NCI-H1417 treated with DMSO at 0.1 percent for 48 hours (cell line): ENCODE data around the gene SLC47A1.
"Not testable (repeated sequence)": the region's sequence is repeated elsewhere in the genome, so short reads cannot be mapped to it uniquely, and the experiment has no call there.

Experiments
- DNase-seq: peaks from one replicate; lab custom pipeline; 2025; lab: John Stamatoyannopoulos, UW

SLC47A1 gene

GRCh38 chr17:19533718-19534561, at the start of gene SLC47A1:
Gene SLC47A1, plus strand, starts transcription at chr17:19533854. Its CDS starts 86 bp downstream, at chr17:19533940.
- DNase-seq: no peak

DNA sequence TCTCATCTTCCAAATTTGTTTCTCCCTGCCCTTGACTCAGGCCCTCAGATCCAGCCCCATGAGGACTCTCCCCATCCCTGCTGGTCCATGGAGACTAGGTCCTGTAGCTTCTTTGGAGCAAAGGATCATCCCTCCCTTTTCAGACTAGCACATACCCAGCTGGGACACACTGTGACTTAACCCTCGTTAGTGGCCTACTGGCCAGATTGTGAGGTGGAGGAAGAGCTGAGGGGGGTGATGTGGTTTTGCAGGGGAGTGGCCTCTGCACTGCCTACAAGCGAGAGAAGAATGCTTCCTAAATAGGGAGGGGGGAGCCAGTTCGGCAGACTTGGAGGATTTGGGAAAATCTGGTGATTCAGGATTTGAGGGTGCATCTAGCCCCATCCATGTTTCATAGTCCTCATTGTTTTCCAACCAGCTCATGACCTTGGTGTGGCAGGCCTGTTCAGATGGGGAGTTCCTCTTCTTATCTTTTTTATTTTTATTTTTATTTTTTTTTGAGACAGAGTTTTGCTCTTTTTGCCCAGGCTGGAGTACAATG, 47.8 kb upstream of the SLC47A1 start:
- no peak for DNase-seq

GRCh38 chr17:19486351-19487023, 47.2 kb upstream of the SLC47A1 start:
- no peak for DNase-seq

DNA sequence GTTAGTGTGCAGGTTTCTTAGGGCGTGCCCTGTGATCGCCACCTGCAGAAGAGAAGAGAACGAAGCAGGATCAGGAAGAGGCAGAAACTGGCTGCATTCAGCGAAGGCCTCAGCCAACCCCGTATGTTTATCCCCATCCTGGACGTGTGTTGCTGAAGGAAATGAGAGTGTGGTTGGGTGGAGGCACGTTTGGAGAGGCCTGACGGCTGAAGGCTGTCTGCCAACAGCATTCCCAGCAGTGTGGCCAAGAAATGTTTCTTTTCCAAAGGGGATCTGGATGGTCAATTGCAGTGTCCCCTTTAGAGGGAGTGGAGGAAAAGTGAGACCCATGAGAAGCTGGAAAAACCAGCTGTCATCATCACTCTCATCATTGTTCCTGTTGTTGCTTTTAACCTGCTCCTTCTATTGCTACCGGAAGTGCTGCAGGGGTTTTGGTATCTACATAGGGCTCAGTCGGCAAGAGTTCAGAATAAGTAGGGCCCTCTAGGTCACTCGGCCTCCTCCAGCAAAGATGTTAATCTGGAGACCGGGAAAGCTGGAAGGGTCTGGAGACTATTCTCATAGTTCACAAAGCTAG, 46.5 kb upstream of the SLC47A1 start:
- DNase-seq: no peak

GRCh38 chr17:19492141-19492540, 41.5 kb upstream of the SLC47A1 start:
- no peak for DNase-seq

- no peak for DNase-seq
Observed at GRCh38 chr17:19494961-19495806, 38.5 kb upstream of the SLC47A1 start.

- no peak for DNase-seq
Observed at GRCh38 chr17:19495828-19496528, 37.7 kb upstream of the SLC47A1 start.

DNA sequence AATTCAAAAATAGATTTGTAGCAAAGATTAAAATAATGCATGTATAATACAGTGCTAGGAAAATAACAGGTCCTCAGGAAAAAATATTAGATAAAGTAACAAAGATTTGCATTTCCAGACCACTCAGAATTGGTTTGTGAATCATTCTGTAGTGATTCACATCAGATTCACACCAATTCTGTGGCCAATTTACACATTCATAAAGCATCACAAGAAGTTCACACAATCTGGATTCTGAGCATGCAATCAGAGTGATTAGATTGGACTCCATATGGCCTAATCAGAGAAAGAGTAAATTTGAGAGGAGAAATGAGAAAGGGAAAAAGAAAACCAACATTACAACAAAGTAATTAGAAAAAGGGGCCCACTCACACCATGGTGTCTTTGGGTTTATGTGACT, 36.0 kb upstream of the SLC47A1 start:
- DNase-seq: no peak

GRCh38 chr17:19501219-19501618, 32.4 kb upstream of the SLC47A1 start:
- no peak for DNase-seq

- no peak for DNase-seq
Observed at GRCh38 chr17:19502517-19502916, 31.1 kb upstream of the SLC47A1 start.

- DNase-seq: not testable (repeated sequence)
Observed at GRCh38 chr17:19505561-19505960, 28.1 kb upstream of the SLC47A1 start.

- peak; percentile 36 for DNase-seq
Observed at GRCh38 chr17:19507775-19508576, 25.7 kb upstream of the SLC47A1 start.

GRCh38 chr17:19508577-19508867, 25.1 kb upstream of the SLC47A1 start:
- no peak for DNase-seq

DNA sequence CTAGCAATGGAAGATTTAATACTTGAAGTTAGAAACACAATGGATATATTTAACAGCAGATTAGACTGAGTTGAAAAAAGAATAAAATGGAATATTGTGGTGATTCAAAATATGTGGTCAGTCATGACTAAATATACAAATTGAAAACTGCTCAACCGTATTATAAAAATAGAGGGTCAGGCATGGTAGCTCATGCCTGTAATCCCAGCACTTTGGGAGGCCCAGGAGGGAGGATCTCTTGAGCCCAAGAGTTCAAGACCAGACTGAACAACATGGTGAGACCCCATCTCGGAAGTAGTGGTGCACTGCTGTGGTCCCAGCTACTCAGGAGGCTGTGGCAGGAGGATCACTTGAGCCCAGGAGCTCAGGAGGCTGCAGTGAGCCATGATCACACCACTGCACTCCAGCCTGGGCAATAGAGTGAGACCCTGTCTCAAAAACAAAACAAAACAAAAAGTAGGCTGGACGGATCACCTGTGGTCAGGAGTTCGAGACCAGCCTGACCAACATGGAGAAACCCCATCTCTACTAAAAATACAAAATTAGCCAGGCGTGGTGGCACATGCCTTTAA, 24.3 kb upstream of the SLC47A1 start:
- not testable (repeated sequence) for DNase-seq

- no peak for DNase-seq
Observed at GRCh38 chr17:19510903-19511302, 22.8 kb upstream of the SLC47A1 start.

- no peak for DNase-seq
Observed at GRCh38 chr17:19513897-19514488, 19.7 kb upstream of the SLC47A1 start.

DNA sequence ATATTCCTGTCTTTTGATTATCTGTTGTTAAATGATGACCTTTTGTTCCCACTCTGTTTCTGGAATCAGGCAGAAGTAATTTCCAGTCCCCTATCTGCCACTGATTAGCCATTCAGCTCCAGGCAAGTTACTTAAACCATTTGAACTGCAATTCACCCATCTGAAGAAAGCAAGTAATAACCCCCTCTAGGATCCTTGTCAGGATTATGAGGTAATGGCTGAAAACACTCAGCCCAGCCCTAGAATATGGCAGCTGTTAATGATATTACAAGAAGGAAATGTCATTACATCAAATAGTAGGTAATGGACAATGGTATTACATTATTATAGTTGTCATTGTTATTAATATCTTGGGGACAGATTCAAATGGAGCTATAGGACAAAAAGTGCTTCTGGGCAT, 16.0 kb upstream of the SLC47A1 start:
- no peak for DNase-seq

DNA sequence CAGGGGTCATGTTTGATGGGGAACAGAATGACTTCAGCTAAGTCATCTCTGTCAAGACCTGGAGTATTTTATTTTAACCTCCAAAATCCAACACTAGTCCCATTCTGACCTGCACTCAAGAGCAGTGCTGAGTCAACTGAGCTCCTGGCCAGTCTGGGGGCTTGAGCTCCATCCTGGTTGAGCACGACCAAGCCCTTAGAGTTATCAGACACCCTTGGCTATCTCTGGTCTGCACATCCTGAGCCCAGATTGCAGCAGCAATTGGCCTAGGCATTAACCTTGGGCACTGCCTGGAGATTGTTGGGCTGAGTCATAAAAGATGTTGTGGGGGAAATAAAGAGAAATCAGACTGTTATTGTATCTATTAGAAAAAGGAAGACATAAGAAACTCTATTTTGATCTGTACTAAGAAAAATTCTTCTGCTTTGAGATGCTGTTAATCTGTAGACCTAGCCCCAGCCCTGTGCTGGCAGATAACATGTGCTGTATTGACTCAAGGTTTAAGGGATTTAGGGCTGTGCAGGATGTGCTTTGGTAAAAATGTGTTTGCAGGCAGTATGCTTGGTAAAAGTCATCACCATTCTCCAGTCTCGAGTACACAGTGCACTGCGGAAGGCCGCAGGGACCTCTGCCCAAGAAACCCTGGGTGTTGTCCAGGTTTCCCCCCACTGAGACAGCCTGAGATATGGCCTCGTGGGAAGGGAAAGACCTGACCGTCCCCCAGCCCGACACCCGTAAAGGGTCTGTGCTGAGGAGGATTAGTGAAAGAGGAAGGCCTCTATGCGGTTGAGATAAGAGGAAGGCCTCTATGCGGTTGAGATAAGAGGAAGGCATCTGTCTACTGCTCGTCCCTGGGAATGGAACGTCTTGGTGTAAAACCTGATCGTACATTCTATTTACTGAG, 14.0 kb upstream of the SLC47A1 start:
- not testable (repeated sequence) for DNase-seq

DNA sequence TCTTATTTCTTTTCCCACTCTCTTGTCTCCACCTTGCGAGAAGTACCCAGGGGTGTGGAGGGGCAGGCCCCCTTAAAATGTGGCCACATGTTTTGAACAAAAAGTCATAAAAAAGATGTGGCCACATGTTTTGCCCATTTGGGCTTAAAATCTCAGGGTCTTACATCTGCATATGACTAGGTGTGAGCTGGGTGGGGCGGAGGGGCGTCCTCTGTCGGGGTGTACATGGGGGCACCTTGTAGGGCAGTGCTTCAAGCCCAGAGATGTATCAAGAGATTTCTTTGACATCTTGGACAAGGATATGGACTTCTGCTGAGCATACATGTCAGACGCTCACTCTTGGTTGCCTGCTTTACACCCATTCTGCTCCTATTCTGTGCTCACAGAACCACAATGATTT, 13.0 kb upstream of the SLC47A1 start:
- no peak for DNase-seq
